GM12878 (cell line): ENCODE measurements around the gene NPHS2. TPM values are rescaled to one million over a fixed set of nuclear protein-coding genes. Genes with fewer than 3 reads are reported as not detected.

Experiments
- ATAC-seq: fragments of 200-7000 bp; cut with Tn5 transposase; 3 replicates; pipeline ENCODE4 v1.9.1; 2020; ENCODE audit warnings: mild to moderate bottlenecking, moderate library complexity
- BruUV-seq: library from RNA; stranded (reverse); fragments of 400-500 nt; replicated peaks from 2 replicates; lab custom pipeline; 2021; lab: Mats Ljungman, UMichigan
- CTCF ChIA-PET: fragments of 300-600 bp; sonication (Branson Sonifier 250); formaldehyde crosslinking; extraction: SDS; loops from one replicate; lab custom pipeline; 2021; ENCODE audit warnings: inconsistent platforms; lab: Yijun Ruan, JAX
- POLR2A ChIA-PET: fragments of 350-600 bp; formaldehyde crosslinking; extraction: SDS; loops from one replicate; lab custom pipeline; 2021; ENCODE audit warnings: inconsistent platforms; lab: Charles Lee
- RAD21 ChIA-PET: fragments of 300-600 bp; sonication (Branson Sonifier 250); formaldehyde crosslinking; loops from one replicate; lab custom pipeline; 2023; ENCODE audit warnings: antibody characterized with exemption; ENCODE audit not compliant: unreplicated experiment; lab: Charles Lee
- SMC1A ChIA-PET: fragments of 300-600 bp; sonication (Branson Sonifier 250); formaldehyde crosslinking; loops from one replicate; lab custom pipeline; 2023; ENCODE audit not compliant: unreplicated experiment, uncharacterized antibody; lab: Charles Lee
- DNase-seq: peaks from one replicate; pipeline ENCODE4 v3.0.0-alpha.2; 2011; ENCODE audit warnings: low read depth, low spot score
- FAIRE-seq: peaks from 3 replicates; lab custom pipeline; 2011; peaks lifted over from hg19 to GRCh38; lab: Jason Lieb, UNC
- H2AFZ ChIP-seq: 2 replicates; pipeline ENCODE4 v1.6.0; 2011; ENCODE audit warnings: low read depth, low read length, control low read depth; ENCODE audit not compliant: control insufficient read depth
- H3K27ac ChIP-seq: 2 replicates; pipeline ENCODE4 v1.5.1; 2011; ENCODE audit warnings: control low read depth; ENCODE audit not compliant: control insufficient read depth, insufficient read depth
- H3K27me3 ChIP-seq, 2 experiments: replicated peaks in 1 of 2; 2 replicates each; pipeline versions ENCODE4 v1.6.0 to v1.6.1; 2011; ENCODE audit warnings: low read length in 1 of 2; ENCODE audit not compliant: control insufficient read depth in 2 of 2, insufficient read depth in 2 of 2
- H3K36me3 ChIP-seq, 2 experiments: 2 replicates each; pipeline ENCODE4 v1.5.1; 2011; ENCODE audit warnings: low read length in 1 of 2; ENCODE audit not compliant: control insufficient read depth in 2 of 2, insufficient read depth in 2 of 2
- H3K4me1 ChIP-seq: 2 replicates; pipeline ENCODE4 v1.6.1; 2011; ENCODE audit warnings: mild to moderate bottlenecking, low read length, moderate library complexity, mixed read lengths; ENCODE audit not compliant: control insufficient read depth, insufficient read depth
- H3K4me2 ChIP-seq: 2 replicates; pipeline ENCODE4 v1.6.0; 2011; ENCODE audit warnings: control low read depth; ENCODE audit not compliant: control insufficient read depth, insufficient read depth
- H3K4me3 ChIP-seq: fragments of 200-600 bp; sonication (generic); 2 replicates; pipeline ENCODE4 v1.5.1; 2016
- H3K79me2 ChIP-seq: 2 replicates; pipeline ENCODE4 v1.6.0; 2011; ENCODE audit warnings: low read length; ENCODE audit not compliant: control insufficient read depth, insufficient read depth
- H3K9ac ChIP-seq: 2 replicates; pipeline ENCODE4 v1.8.0; 2011; ENCODE audit warnings: low read length, control low read depth, mixed read lengths; ENCODE audit not compliant: control insufficient read depth, insufficient read depth
- H3K9me3 ChIP-seq: replicated peaks from 3 replicates; pipeline ENCODE4 v1.5.1; 2011; ENCODE audit warnings: mild to moderate bottlenecking, low read length; ENCODE audit not compliant: control insufficient read depth, insufficient read depth
- H4K20me1 ChIP-seq: 2 replicates; pipeline ENCODE4 v1.6.0; 2011; ENCODE audit not compliant: control insufficient read depth, insufficient read depth
- CREM ChIP-seq: IDR thresholded peaks from 2 replicates; pipeline ENCODE4 v1.6.1; 2014; ENCODE audit warnings: antibody characterized with exemption, low read depth
- EP300 ChIP-seq, 2 experiments: fragments of 150-350 bp in 1 of 2; IDR thresholded peaks; 2 replicates each; pipeline ENCODE4 v1.6.1; 2011 to 2012; ENCODE audit warnings: low read depth in 2 of 2, low read length in 2 of 2, borderline replicate concordance in 1 of 2, improper control_type of control experiment in 1 of 2, inconsistent platforms in 1 of 2; ENCODE audit not compliant: control insufficient read depth in 1 of 2
- RFX5 ChIP-seq: IDR thresholded peaks from 2 replicates; pipeline ENCODE4 v1.6.1; 2011; ENCODE audit warnings: low read depth, low read length, improper control_type of control experiment
- SMARCA5 ChIP-seq: fragments of 450-650 bp; IDR thresholded peaks from 2 replicates; pipeline ENCODE4 v1.6.1; 2017; ENCODE audit warnings: mild to moderate bottlenecking
- SP1 ChIP-seq: IDR thresholded peaks from one replicate; pipeline ENCODE4 v1.6.1; 2011; ENCODE audit warnings: low read depth, low read length
- SRF ChIP-seq, 2 experiments: IDR thresholded peaks; 2 replicates each; pipeline ENCODE4 v1.6.1; 2011; ENCODE audit warnings: low read depth in 2 of 2, low read length in 2 of 2, mild to moderate bottlenecking in 1 of 2, moderate library complexity in 1 of 2
- YBX1 ChIP-seq: fragments of 450-650 bp; IDR thresholded peaks from 2 replicates; pipeline ENCODE4 v1.6.1; 2016; ENCODE audit warnings: antibody characterized with exemption
- WGBS: methylation state at CpG from one replicate; pipeline ENCODE4 v1.1.6; 2016; ENCODE audit warnings: low lambda C conversion rate; ENCODE audit not compliant: insufficient replicate concordance, insufficient coverage; ENCODE audit errors: missing lambda C conversion rate; 5-methylcytosine and 5-hydroxymethylcytosine counted together
- in situ Hi-C: fragments of 300-500 bp; cut with MboI; formaldehyde crosslinking; loops from 9 replicates; pipeline ENCODE4 v1.14.3; 2018; ENCODE audit warnings: mixed read lengths
- intact Hi-C: fragments of 100-400 bp; cut with micrococcal nuclease; formaldehyde crosslinking; loops from one replicate; pipeline ENCODE4 v1.14.2; 2022; ENCODE audit not compliant: unreplicated experiment
- polyA plus RNA-seq, 11 experiments: library from polyadenylated mRNA; depleted of rRNA in 4 of 11; unstranded in 6 of 11; stranded (reverse) in 5 of 11; fragments of >200 nt; fragmentation: Nextera tagmentation in 4 of 11; fragmentation: Illumina TruSeq in 1 of 11; extraction: Ambion mirVana in 4 of 11; extraction: Trizol in 1 of 11; gene quantifications; 1 replicate in 1 of 11; 2 replicates in 10 of 11; pipeline versions ENCODE4 v1.2.1 to v1.2.3, GENCODE V29; 2011 to 2016; ENCODE audit warnings: inconsistent platforms in 2 of 11, missing spikeins in 2 of 11, low read depth in 1 of 11
- total RNA-seq, 4 experiments: library from RNA; depleted of rRNA in 3 of 4; stranded (reverse); fragments of >200 nt in 3 of 4; fragmentation: Illumina TruSeq in 1 of 4; extraction: Trizol in 1 of 4; gene quantifications; 2 replicates each; pipeline versions ENCODE4 v1.2.1 to v1.2.3, GENCODE V29; 2013 to 2021
- TF ChIP-seq, protein P1 (sequence below): IDR thresholded peaks from 2 replicates; pipeline ENCODE4 v1.6.1; 2012; ENCODE audit warnings: low read length, inconsistent platforms

NPHS2 gene
- total and polyA plus RNA-seq, 10 of the 15 experiments (the other 5 are each of a cell fraction or from before 2014, with no cell fraction given), result not detected

DNA sequence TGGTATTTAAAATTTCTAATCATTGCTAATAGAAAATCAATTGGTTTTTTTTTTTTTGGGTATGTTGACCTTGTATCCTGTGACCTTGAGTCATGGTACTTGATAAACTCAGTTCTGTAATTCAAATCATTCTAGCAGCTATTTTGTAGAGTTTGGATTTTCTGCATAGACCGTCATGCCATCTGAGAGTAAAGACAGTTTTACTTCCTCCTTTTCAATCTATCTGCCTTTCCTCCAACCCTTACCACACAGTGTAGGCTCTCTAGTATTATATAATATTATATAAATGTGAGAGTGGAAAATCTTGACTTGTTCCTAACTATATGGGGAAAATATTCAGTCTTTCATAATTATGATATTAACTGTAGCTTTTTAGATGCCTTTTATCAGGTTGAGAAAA is 22.9 kb upstream of the NPHS2 start:
- in situ Hi-C loops (no loop called here), intact Hi-C loops (no loop called here)
- no peaks in the 10 kb centered on the region for H3K9me3 ChIP-seq
- FAIRE-seq, result no peak
- H3K4me2 ChIP-seq, result no peak overlapping the region
- no peak for DNase-seq
- ATAC-seq, result peak; percentile 73
- ChIA-PET CTCF (interaction anchor here (1.0 kb wide), 1 partner anchor 13 kb away, joined by 4 read pairs; no protein-coding TSS in a partner anchor), SMC1A (interaction anchor here (0.7 kb wide), 1 partner anchor 9 kb away, joined by 4 read pairs; no protein-coding TSS in a partner anchor), RAD21 (no interaction called here), POLR2A (no interaction called here)
- H3K9ac ChIP-seq, result no peak overlapping the region
- no peaks in the 10 kb centered on the region for H3K4me1 ChIP-seq
- no peak overlapping the region for H2AFZ ChIP-seq
- no peak overlapping the region for H3K4me3 ChIP-seq
- TF ChIP-seq YBX1 (no peak), SP1 (no peak), SRF (IDR thresholded peaks at IDR 0.05; ENCODE audit: low read depth in 2 of 2, low read length in 2 of 2) (no peak), SMARCA5 (no peak), CREM (no peak), EP300 (IDR thresholded peaks at IDR 0.05; ENCODE audit: borderline replicate concordance in 1 of 2, control insufficient read depth in 1 of 2, low read depth in 2 of 2, low read length in 2 of 2) (no peak), RFX5 (no peak)
- TF ChIP-seq, protein P1, sequence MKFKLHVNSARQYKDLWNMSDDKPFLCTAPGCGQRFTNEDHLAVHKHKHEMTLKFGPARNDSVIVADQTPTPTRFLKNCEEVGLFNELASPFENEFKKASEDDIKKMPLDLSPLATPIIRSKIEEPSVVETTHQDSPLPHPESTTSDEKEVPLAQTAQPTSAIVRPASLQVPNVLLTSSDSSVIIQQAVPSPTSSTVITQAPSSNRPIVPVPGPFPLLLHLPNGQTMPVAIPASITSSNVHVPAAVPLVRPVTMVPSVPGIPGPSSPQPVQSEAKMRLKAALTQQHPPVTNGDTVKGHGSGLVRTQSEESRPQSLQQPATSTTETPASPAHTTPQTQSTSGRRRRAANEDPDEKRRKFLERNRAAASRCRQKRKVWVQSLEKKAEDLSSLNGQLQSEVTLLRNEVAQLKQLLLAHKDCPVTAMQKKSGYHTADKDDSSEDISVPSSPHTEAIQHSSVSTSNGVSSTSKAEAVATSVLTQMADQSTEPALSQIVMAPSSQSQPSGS, result no peak
- no peaks in the 10 kb centered on the region for H3K27me3 ChIP-seq
- H4K20me1 ChIP-seq, result no peaks in the 10 kb centered on the region
- BruUV-seq, result no TSS peak
- no peak overlapping the region for H3K27ac ChIP-seq
- H3K36me3 ChIP-seq, result no peaks in the 10 kb centered on the region
- H3K79me2 ChIP-seq, result no peaks in the 10 kb centered on the region
- 31% methylated on average over 1 of the region's 1 CpG for WGBS
